SIG-M5 (cell line): Measurements from ENCODE around the gene BCL2L13.
"Not testable (repeated sequence)": the region's sequence is repeated elsewhere in the genome, so short reads cannot be mapped to it uniquely, and the experiment has no call there.

ENCODE experiments used
- DNase-seq: peaks from one replicate; lab custom pipeline; 2025; lab: John Stamatoyannopoulos, UW

Gene BCL2L13

DNA sequence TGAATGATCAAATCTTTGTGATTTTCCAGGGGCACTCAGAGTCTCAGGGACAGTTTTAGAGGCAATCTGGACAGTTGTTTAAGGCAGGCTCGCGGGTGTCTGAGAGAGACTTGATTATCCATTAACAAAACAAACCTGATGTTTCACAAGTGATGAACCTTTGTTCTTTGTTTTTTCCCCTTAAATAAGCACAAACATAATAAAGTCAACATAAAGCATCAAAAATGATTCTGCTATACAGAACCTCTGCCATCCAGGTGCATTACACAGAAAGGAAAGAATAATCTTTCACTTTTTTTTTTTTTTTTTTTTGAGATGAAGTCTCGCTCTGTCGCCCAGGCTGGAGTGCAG, 122.6 kb downstream of the BCL2L13 start:
- no peak for DNase-seq

DNA sequence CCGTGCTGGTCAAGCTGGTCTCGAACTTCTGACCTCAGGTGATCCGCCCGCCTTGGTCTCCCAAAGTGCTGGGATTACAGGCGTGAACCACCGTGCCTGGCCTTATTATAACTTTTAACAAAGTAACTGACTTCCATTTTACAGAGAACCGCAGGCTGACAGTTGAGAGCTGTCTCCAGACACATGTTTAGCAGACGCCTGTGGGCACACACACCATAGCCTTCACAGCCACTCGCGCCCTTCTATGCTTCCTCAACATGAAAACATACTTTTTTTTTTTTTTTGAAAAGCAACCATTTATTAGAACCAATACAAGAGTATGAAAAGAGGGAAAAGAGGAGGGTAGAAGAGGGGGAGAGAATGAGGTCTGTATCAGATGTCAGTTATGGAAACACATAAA, 124.9 kb downstream of the BCL2L13 start:
- DNase-seq = not testable (repeated sequence)

- DNase-seq = no peak
These were observed 125.5 kb downstream of the BCL2L13 start for GRCh38 chr22:17764036-17764435.

DNA sequence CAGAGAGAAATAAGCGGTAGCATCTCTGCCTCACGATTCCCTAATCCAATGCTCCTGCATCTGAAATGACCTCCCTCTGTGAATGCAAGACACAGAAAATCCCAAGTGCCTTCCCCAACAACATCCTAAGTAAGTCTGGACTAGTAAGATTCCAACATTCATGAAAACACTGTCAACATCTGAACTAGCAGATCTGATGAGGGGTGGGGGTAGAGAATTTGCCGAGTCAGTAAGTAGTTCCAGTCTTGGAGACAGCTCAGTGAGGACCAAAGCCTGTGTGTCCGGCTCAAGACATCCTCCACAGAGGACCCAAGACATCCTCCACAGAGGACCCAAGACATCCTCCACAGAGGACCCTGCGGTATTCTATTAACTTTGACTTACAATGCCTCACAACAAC, 126.3 kb downstream of the BCL2L13 start:
- DNase-seq = not testable (repeated sequence)

DNA sequence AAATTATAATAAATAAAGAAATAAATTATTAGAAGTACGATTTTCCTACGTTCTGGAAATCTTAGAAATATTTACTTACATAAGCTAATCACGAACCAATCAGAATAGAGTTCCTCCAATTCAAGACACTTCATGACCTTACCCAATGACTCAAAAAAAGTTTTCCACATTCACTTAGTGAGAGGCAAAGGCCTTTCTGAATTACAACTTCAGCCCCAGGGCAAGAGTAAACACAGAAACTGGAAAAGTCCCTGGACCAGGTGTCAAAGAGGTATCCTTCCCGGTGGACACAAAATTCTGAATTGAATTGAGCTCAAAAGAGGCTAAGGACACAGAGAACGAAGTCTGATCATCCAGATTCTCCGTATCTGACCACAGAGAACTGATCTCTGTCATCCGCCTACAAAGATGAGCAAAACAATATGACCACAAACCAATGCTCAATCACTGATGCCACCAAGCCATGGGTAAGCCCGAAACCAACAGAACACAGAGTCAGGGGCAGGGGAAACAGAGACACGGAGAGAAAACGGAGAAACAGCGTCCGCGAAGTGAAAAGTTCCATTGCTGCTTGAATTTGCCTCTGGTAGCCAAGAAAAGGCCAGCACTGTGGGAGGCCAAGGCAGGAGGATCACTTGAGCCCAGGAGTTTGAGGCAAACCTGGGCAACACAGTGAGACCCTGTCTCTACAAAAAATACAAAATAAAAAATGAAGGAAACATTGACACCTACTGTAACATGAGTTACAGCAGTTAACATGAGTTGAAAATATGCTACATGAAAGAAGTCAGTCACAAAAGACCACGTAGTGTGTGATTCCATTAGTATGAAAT, 128.9 kb downstream of the BCL2L13 start:
- DNase-seq = no peak

DNA sequence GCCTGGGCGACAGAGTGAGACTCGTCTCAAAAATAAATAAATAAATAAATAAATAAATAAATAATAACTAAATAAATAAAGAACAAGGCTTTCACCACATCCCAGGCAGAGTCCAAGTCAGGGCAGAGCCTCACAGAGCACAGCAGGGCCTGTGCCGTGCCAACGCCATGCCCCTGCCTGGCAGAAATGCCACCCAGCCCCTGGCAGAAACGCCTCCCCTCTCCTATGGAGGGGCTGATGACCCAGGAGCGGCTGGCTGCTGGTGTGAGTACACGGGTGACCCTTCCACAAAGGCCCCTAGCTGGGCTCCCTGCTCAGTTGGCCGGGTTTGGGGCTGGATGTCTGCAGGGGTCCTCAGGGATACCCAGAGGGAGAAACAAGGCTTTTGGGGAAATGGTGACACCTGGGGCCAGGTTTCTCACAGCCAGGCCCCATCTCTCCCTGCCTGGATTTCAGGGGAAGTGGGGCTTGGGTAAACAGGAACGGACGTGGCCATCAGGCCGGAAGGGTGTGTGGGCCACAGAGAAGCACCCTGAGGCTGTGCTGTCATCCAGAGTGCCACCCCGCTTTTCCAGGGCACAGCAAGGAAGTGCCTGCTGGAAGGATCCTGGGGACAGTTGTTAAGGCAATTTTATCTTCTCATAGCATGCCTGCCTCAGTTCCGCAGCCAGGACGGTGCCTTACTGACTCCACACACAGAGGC, 130.6 kb downstream of the BCL2L13 start:
- DNase-seq = no peak

GRCh38 chr22:17769716-17770082, 131.1 kb downstream of the BCL2L13 start:
- DNase-seq = no peak

GRCh38 chr22:17770180-17771077, 131.9 kb downstream of the BCL2L13 start:
- DNase-seq = no peak

GRCh38 chr22:17772249-17772957, 133.8 kb downstream of the BCL2L13 start:
- no peak for DNase-seq

GRCh38 chr22:17772958-17773605, 134.5 kb downstream of the BCL2L13 start:
- no peak for DNase-seq

DNA sequence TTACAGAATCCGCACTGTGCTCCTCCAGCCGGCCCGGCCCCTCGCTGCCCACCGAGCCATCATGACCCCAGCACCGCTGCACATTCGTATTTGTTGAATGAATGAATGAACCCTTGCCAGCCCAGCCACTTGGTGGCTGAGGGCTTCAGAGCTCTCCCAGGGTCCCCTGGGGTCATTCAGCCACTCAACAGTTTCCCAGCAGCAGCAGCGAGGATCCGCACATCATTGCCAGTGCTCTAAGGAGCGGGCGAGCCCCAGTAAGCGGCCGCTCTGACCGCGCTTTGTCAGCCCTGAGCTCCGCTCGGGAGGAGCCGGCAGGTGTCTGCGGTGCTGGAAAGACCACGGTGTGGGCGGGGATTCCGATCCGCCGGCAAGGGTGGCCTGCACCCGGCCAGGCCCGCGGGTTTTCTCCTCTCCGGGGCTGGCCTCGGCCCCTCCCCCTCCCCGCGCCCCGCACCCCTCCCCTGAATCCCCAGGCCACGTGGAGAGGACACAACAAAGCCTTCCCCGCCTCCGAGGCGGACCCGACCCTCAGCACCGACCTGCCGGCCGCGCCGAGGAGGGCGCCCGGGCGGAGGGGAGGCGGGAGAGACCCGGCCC, 135.1 kb downstream of the BCL2L13 start:
- DNase-seq = no peak

- DNase-seq = no peak
These were observed 135.8 kb downstream of the BCL2L13 start, which contains the start of gene BID for GRCh38 chr22:17774206-17774925. TSS of gene BID (minus strand) at chr22:17774469. CDS start at chr22:17750116, 24,353 bp downstream.

GRCh38 chr22:17774926-17775685, 136.5 kb downstream of the BCL2L13 start:
- DNase-seq = no peak

GRCh38 chr22:17775781-17776465, 137.4 kb downstream of the BCL2L13 start:
- no peak for DNase-seq

- peak; percentile 37 for DNase-seq
These were observed 138.6 kb downstream of the BCL2L13 start for GRCh38 chr22:17777005-17777716.

DNA sequence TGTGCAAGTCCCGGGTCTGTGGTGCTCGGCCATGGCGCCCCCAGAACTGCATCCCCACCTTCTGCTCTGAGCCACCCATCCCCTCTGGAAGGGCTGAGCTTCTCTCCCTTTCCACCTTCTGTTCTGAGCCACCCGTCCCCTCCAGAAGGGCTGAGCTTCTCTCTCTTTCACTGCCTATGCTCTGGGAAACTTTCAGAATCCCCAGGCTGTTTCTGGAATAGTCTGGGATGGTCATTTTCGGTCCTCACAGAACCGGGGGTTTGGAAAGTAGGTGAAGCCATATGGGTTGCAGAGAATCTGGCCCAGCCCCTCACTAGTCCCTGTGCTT, 139.1 kb downstream of the BCL2L13 start:
- no peak for DNase-seq

GRCh38 chr22:17778412-17778976, 139.9 kb downstream of the BCL2L13 start:
- no peak for DNase-seq
